ENCODE data around the gene DMAP1. TPM values are rescaled to one million over a fixed set of nuclear protein-coding genes. Genes with fewer than 3 reads are reported as not detected.

DMAP1 gene
- polyA plus RNA-seq, 1 donor (not counting 4 experiments of a cell fraction or from before 2014, with no cell fraction given): 27.2 TPM

- Histone ChIP-seq H3K27me3 (ENCODE audit: control insufficient read depth, extremely low read depth, insufficient read depth, low read length) (no peaks in the 10 kb centered on the region), H2AFZ (ENCODE audit: control insufficient read depth, low read length) (no peak overlapping the region), H3K4me2 (ENCODE audit: control insufficient read depth, extremely low read depth, insufficient read depth, low read depth, low read length) (no peak overlapping the region), H3K79me2 (ENCODE audit: control insufficient read depth, insufficient read depth, low read length) (no peaks in the 10 kb centered on the region), H3K36me3 (ENCODE audit: control insufficient read depth in 2 of 2, extremely low read depth in 1 of 2, insufficient read depth in 2 of 2, low read length in 2 of 2) (peaks cover 19 to 28% of the 10 kb centered on the region in 2 experiments), H3K27ac (ENCODE audit: control insufficient read depth, insufficient read depth, low read length) (no peak overlapping the region), H3K4me1 (ENCODE audit: control insufficient read depth, extremely low read depth, insufficient read depth, low read length) (no peaks in the 10 kb centered on the region), H4K20me1 (ENCODE audit: control insufficient read depth, extremely low read depth, insufficient read depth, low read length) (no peaks in the 10 kb centered on the region), H3K9ac (ENCODE audit: control insufficient read depth, extremely low read depth, insufficient read depth, low read length) (no peak overlapping the region), H3K4me3 (ENCODE audit: control insufficient read depth in 2 of 3, extremely low read depth in 1 of 3, insufficient read depth in 2 of 3, low read depth in 1 of 3, low read length in 3 of 3) (no peak overlapping the region), H3K9me3 (ENCODE audit: control insufficient read depth, low read depth, low read length) (no peaks in the 10 kb centered on the region), H3K9me1 (ENCODE audit: control insufficient read depth, extremely low read depth, insufficient read depth, low read length) (no peaks in the 10 kb centered on the region)
- DNase-seq (ENCODE audit: low read depth, low spot score) (no peak), FAIRE-seq (no peak)
- dilution Hi-C loops (cut with MboI; ENCODE audit: extremely low pct_ligation_motif_present, low sequenced_read_pairs): no loop called here
- TF ChIP-seq EZH2 (IDR thresholded peaks at IDR 0.05; ENCODE audit: low read length) (no peak), CTCF (optimal IDR thresholded peaks at IDR 0.05 in 1 of 3, IDR thresholded peaks at IDR 0.05 in 1 of 3, conservative IDR thresholded peaks at IDR 0.05 in 1 of 3; ENCODE audit: extremely low read depth in 1 of 3, insufficient read depth in 2 of 3, low read length in 3 of 3) (no peak)
Observed at GRCh38 chr1:44220755-44221154, 7.5 kb downstream of the DMAP1 start.

- no peak for FAIRE-seq
- no peaks in the 10 kb centered on the region for H3K79me2 ChIP-seq (ENCODE audit: control insufficient read depth, insufficient read depth, low read length)
- no peak overlapping the region for H3K9ac ChIP-seq (ENCODE audit: control insufficient read depth, extremely low read depth, insufficient read depth, low read length)
- H3K4me1 ChIP-seq (ENCODE audit: control insufficient read depth, extremely low read depth, insufficient read depth, low read length): no peaks in the 10 kb centered on the region
- peaks cover 19 to 28% of the 10 kb centered on the region in 2 experiments for H3K36me3 ChIP-seq (ENCODE audit: control insufficient read depth in 2 of 2, extremely low read depth in 1 of 2, insufficient read depth in 2 of 2, low read length in 2 of 2)
- H3K27ac ChIP-seq (ENCODE audit: control insufficient read depth, insufficient read depth, low read length): no peak overlapping the region
- dilution Hi-C loops (cut with MboI; ENCODE audit: extremely low pct_ligation_motif_present, low sequenced_read_pairs): no loop called here
- H4K20me1 ChIP-seq (ENCODE audit: control insufficient read depth, extremely low read depth, insufficient read depth, low read length): no peaks in the 10 kb centered on the region
- H3K4me2 ChIP-seq (ENCODE audit: control insufficient read depth, extremely low read depth, insufficient read depth, low read depth, low read length): no peak overlapping the region
- H3K9me1 ChIP-seq (ENCODE audit: control insufficient read depth, extremely low read depth, insufficient read depth, low read length): no peaks in the 10 kb centered on the region
- no peaks in the 10 kb centered on the region for H3K9me3 ChIP-seq (ENCODE audit: control insufficient read depth, low read depth, low read length)
- no peak overlapping the region for H3K4me3 ChIP-seq (ENCODE audit: control insufficient read depth in 2 of 3, extremely low read depth in 1 of 3, insufficient read depth in 2 of 3, low read depth in 1 of 3, low read length in 3 of 3)
- H3K27me3 ChIP-seq (ENCODE audit: control insufficient read depth, extremely low read depth, insufficient read depth, low read length): no peaks in the 10 kb centered on the region
- no peak overlapping the region for H2AFZ ChIP-seq (ENCODE audit: control insufficient read depth, low read length)
- no peak for TF ChIP-seq EZH2 (IDR thresholded peaks at IDR 0.05; ENCODE audit: low read length)
- no peak for TF ChIP-seq CTCF (optimal IDR thresholded peaks at IDR 0.05 in 1 of 3, IDR thresholded peaks at IDR 0.05 in 1 of 3, conservative IDR thresholded peaks at IDR 0.05 in 1 of 3; ENCODE audit: extremely low read depth in 1 of 3, insufficient read depth in 2 of 3, low read length in 3 of 3)
- no peak for DNase-seq (ENCODE audit: low read depth, low spot score)
Observed at GRCh38 chr1:44221769-44222168, 8.5 kb downstream of the DMAP1 start.
